Measurements from ENCODE around the gene MLLT3.

The MLLT3 gene

GRCh38 chr9:20545023-20545622 is 77.2 kb downstream of the MLLT3 start:
- no peak for TF ChIP-seq CTCF (IDR thresholded peaks at IDR 0.05; ENCODE audit: extremely low read depth, missing control alignments)
- DNase-seq (ENCODE audit: low spot score): no peak

GRCh38 chr9:20540169-20540863 is 82.0 kb downstream of the MLLT3 start:
- DNase-seq (ENCODE audit: low spot score): no peak
- no peak for TF ChIP-seq CTCF (IDR thresholded peaks at IDR 0.05; ENCODE audit: extremely low read depth, missing control alignments)

GRCh38 chr9:20538956-20539355 is 83.3 kb downstream of the MLLT3 start:
- no peak for TF ChIP-seq CTCF (IDR thresholded peaks at IDR 0.05; ENCODE audit: extremely low read depth, missing control alignments)
- DNase-seq (ENCODE audit: low spot score): no peak

- DNase-seq (ENCODE audit: low spot score): no peak
These were observed 84.2 kb downstream of the MLLT3 start for GRCh38 chr9:20538092-20538491.

GRCh38 chr9:20537294-20537693 is 85.0 kb downstream of the MLLT3 start:
- no peak for TF ChIP-seq CTCF (IDR thresholded peaks at IDR 0.05; ENCODE audit: extremely low read depth, missing control alignments)
- DNase-seq (ENCODE audit: low spot score): no peak

More at GRCh38 chr9:20538092-20538491, 84.2 kb downstream of the MLLT3 start:
- TF ChIP-seq CTCF (IDR thresholded peaks at IDR 0.05; ENCODE audit: extremely low read depth, missing control alignments): no peak

- DNase-seq (ENCODE audit: low spot score): no peak
- no peak for TF ChIP-seq CTCF (IDR thresholded peaks at IDR 0.05; ENCODE audit: extremely low read depth, missing control alignments)
These were observed 89.7 kb downstream of the MLLT3 start for GRCh38 chr9:20532584-20532983.

GRCh38 chr9:20529837-20530236 is 92.5 kb downstream of the MLLT3 start:
- DNase-seq (ENCODE audit: low spot score): no peak
- TF ChIP-seq CTCF (IDR thresholded peaks at IDR 0.05; ENCODE audit: extremely low read depth, missing control alignments): no peak

Data from GM20000 (cell line).